BLaER1 (cell line): ENCODE data around the gene PPFIA1.
A peak's percentile ranks its signal among the peaks of the same experiment; 100 is the strongest.

Experiments used
- H3K27ac ChIP-seq: shearing (Covaris generic); formaldehyde crosslinking; 2 replicates; pipeline ENCODE4 v1.8.1; 2022
- H3K27me3 ChIP-seq: shearing (Covaris generic); formaldehyde crosslinking; 2 replicates; pipeline ENCODE4 v1.8.1; 2022
- H3K36me3 ChIP-seq: shearing (Covaris generic); formaldehyde crosslinking; 2 replicates; pipeline ENCODE4 v1.8.1; 2022
- H3K4me1 ChIP-seq: shearing (Covaris generic); formaldehyde crosslinking; 2 replicates; pipeline ENCODE4 v1.8.1; 2022
- H3K4me2 ChIP-seq: shearing (Covaris generic); formaldehyde crosslinking; 2 replicates; pipeline ENCODE4 v1.8.1; 2022
- H3K4me3 ChIP-seq: shearing (Covaris generic); formaldehyde crosslinking; 2 replicates; pipeline ENCODE4 v1.8.1; 2022
- H3K9ac ChIP-seq: shearing (Covaris generic); formaldehyde crosslinking; 2 replicates; pipeline ENCODE4 v1.8.1; 2022
- H3K9me3 ChIP-seq: shearing (Covaris generic); formaldehyde crosslinking; 2 replicates; pipeline ENCODE4 v1.8.1; 2022
- H4K20me1 ChIP-seq: shearing (Covaris generic); formaldehyde crosslinking; 2 replicates; pipeline ENCODE4 v1.8.1; 2022
- Cebpa-rat ChIP-seq: shearing (Covaris generic); IDR thresholded peaks from 2 replicates; pipeline ENCODE4 v1.8.1; 2022

Gene PPFIA1

DNA sequence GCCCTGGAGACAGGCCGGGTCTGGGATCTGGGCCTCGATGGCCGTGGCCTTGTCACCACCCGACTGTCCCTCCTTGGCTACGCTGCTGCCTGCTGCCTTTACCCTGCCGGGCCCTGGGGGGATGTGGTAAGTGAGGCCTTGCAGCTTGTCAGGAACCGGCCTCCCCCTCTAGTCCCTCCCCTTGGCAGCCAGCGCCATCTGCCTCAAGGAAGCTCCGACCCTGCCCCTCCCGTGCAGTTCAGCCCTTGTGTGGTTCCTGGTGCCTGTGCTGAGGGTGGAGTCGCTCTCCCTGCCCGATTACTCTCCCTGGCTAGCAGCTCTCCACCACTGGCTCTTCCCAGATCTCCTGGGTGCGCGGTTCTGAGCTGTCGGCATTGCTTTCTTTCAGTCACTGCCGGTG, 161.6 kb downstream of the PPFIA1 start:
- H3K4me1 ChIP-seq = peaks cover 81% of the 10 kb centered on the region
- TF ChIP-seq Cebpa-rat = no peak
- H3K27me3 ChIP-seq = peaks cover 19% of the 10 kb centered on the region; the same call in 1 of the 2 replicates
- no peaks in the 10 kb centered on the region for H3K9me3 ChIP-seq
- H3K9ac ChIP-seq = no peak overlapping the region
- H3K27ac ChIP-seq = peak overlapping the region; percentile 27; the same call in 1 of the 2 replicates
- H3K4me3 ChIP-seq = no peak overlapping the region
- no peaks in the 10 kb centered on the region for H3K36me3 ChIP-seq
- peaks cover 9% of the 10 kb centered on the region; the same call in 1 of the 2 replicates for H4K20me1 ChIP-seq
- peak overlapping the region; percentile 92 for H3K4me2 ChIP-seq

DNA sequence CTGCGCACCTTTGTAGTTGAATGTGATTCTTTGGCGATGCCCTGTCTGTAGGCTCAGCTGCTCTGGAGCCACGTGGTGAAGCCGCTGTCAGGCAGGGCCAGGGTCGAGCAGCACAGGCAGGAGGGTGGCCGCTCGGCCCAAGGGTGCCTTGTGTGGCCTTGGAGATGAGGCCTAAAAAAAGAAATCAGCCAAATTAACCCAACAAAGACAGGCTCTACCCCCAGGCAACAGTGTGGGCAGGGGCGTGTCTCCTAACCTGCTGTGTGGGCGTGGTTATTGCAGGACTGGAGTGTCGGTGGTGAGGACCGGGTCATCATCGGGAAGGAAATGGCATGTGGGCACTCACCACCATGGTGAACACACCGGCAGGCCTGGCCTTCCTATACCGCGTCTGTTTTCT, 162.1 kb downstream of the PPFIA1 start:
- Histone ChIP-seq H3K9me3 (no peaks in the 10 kb centered on the region), H3K9ac (no peak overlapping the region), H3K36me3 (no peaks in the 10 kb centered on the region), H3K4me3 (no peak overlapping the region), H4K20me1 (peaks cover 14% of the 10 kb centered on the region; the same call in 1 of the 2 replicates), H3K4me2 (peak overlapping the region; percentile 92), H3K27me3 (peaks cover 19% of the 10 kb centered on the region; the same call in 1 of the 2 replicates), H3K4me1 (peaks cover 86% of the 10 kb centered on the region), H3K27ac (peak overlapping the region; percentile 27; the same call in 1 of the 2 replicates)
- no peak for TF ChIP-seq Cebpa-rat

DNA sequence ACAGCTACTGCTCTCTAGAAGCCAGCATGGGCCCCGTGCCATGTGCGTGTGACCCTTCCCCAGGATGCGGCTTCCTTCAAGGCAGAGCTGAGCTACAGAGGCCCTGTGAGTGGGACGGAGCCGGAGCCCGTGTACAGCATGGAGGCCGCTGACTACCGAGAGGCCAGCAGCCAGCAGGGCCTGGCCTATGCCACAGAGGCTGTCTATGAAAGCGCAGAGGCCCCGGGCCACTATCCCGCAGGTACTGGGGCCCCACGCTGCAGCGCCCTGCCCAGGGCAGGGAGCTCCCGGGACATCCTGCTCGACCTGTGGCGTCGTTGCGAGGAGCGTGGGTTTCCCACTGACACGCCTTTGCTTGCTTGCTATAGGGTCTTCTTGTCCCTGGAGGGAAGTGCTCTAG, 162.5 kb downstream of the PPFIA1 start:
- TF ChIP-seq Cebpa-rat = no peak
- Histone ChIP-seq H4K20me1 (peaks cover 18% of the 10 kb centered on the region; the same call in 1 of the 2 replicates), H3K36me3 (no peaks in the 10 kb centered on the region), H3K4me2 (peak overlapping the region; percentile 92), H3K4me3 (no peak overlapping the region), H3K9ac (no peak overlapping the region), H3K27ac (peak overlapping the region; percentile 27; the same call in 1 of the 2 replicates), H3K4me1 (peaks cover 91% of the 10 kb centered on the region), H3K9me3 (no peaks in the 10 kb centered on the region), H3K27me3 (peaks cover 19% of the 10 kb centered on the region; the same call in 1 of the 2 replicates)

DNA sequence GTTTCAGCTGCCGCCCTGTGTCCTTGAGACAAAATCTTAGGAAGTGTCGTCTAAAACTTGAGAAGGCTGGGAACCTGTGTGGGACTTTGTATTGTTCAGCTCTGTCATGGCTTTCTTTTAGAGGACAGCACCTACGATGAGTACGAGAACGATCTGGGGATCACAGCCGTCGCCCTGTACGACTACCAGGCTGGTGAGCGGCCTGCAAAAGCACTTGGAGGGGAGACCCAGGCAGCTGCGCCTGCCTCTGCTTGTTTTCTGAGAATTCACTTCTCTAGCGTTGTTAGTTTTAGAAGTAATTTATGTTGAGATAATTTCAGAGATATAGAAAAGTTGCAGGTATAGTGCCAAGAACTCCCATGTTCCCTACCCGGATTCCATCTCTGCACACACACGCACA, 163.0 kb downstream of the PPFIA1 start:
- Histone ChIP-seq H3K4me1 (peaks cover 96% of the 10 kb centered on the region), H3K4me3 (no peak overlapping the region), H4K20me1 (peaks cover 18% of the 10 kb centered on the region; the same call in 1 of the 2 replicates), H3K9me3 (no peaks in the 10 kb centered on the region), H3K9ac (no peak overlapping the region), H3K27ac (peak overlapping the region; percentile 27; the same call in 1 of the 2 replicates), H3K27me3 (peaks cover 19% of the 10 kb centered on the region; the same call in 1 of the 2 replicates), H3K4me2 (peak overlapping the region; percentile 92), H3K36me3 (no peaks in the 10 kb centered on the region)
- TF ChIP-seq Cebpa-rat = no peak
